ENCODE results near the gene H2AZ1.
A peak's percentile ranks its signal among the peaks of the same experiment; 100 is the strongest.
"Not testable (repeated sequence)": the region's sequence is repeated elsewhere in the genome, so short reads cannot be mapped to it uniquely, and the experiment has no call there.

Gene H2AZ1

DNA sequence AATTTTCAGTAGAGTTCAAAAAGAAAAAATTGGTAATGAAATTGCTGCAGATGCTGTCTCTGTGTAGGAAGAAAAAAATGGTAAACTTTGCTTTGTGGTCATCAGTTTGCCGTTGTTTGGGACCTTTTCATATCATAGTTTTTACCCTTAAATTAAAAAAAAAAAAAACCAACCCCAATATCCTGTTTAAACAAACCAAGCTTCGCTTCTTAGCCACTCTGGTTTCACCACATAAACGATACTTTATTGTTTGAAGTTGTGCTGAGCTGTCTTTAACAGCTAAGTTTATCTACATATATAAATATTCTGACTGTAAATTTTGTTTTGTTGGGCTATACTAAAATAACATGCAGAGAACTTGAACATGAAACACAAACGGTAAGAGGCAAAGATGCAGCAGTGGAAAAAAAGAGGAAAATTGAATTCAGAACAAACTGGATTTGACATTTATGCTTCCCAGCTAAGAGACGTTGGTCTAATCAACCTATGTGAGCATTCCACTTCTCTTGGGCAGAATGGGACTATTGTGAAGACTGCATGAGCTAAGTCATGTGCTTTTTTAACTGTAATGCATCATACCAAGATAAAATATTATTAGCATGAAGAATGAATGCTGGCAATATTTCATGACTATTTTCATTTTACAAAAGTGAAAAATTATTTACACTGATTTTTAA, 15.7 kb upstream of the H2AZ1 start:
- Histone ChIP-seq H3K9me3 (ENCODE audit: control insufficient read depth, low read depth, low read length) (no peaks in the 10 kb centered on the region), H3K36me3 (ENCODE audit: control insufficient read depth, low read depth, low read length) (no peaks in the 10 kb centered on the region), H3K9ac (ENCODE audit: low read length) (no peak overlapping the region), H3K4me3 (ENCODE audit: low read length) (no peak overlapping the region), H3K4me1 (ENCODE audit: control insufficient read depth, low read depth, low read length) (no peaks in the 10 kb centered on the region), H3K27ac (ENCODE audit: low read length) (no peak overlapping the region), H3K27me3 (ENCODE audit: control insufficient read depth, insufficient read depth, low read length) (no peaks in the 10 kb centered on the region)

DNA sequence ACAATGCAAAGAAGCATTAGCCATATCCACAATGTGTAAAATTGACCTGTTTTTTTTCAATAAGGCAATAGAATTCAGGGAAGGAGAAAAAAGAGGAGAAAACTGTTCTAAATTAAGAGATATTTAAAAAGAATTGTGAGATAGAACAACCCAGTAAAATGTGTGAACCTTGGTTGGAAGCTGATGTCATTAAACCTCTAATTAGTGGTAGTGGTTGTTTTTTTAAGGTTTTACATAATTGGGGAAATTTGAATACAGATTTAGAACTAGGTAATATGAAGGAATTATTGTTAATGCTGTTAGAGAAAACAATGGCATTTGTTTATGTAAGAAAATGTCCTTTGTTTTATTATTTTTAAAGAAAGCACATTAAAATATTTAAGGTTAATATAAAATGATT, 15.1 kb upstream of the H2AZ1 start:
- Histone ChIP-seq H3K9ac (ENCODE audit: low read length) (no peak overlapping the region), H3K9me3 (ENCODE audit: control insufficient read depth, low read depth, low read length) (no peaks in the 10 kb centered on the region), H3K4me3 (ENCODE audit: low read length) (no peak overlapping the region), H3K27ac (ENCODE audit: low read length) (no peak overlapping the region), H3K36me3 (ENCODE audit: control insufficient read depth, low read depth, low read length) (no peaks in the 10 kb centered on the region), H3K27me3 (ENCODE audit: control insufficient read depth, insufficient read depth, low read length) (no peaks in the 10 kb centered on the region), H3K4me1 (ENCODE audit: control insufficient read depth, low read depth, low read length) (no peaks in the 10 kb centered on the region)

DNA sequence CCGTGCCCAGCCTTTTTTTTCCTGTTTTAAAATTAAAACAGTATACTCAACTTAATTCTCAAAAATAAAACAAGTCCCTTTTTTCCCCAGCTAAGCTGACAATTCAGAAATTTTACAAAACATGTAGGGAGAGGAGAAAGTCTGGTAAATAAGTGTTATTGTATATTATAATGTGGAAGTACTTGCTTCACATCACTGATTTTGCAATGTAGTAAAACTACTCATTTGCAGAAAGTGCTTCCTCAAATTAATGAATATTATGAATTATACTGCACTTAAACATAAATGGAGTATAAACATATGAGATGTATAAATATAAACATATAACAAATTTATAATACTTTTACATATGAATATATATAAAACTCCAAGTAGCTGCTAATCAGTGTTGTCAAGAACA, 11.6 kb upstream of the H2AZ1 start:
- Histone ChIP-seq H3K9ac (ENCODE audit: low read length) (no peak overlapping the region), H3K9me3 (ENCODE audit: control insufficient read depth, low read depth, low read length) (no peaks in the 10 kb centered on the region), H3K27me3 (ENCODE audit: control insufficient read depth, insufficient read depth, low read length) (no peaks in the 10 kb centered on the region), H3K4me3 (ENCODE audit: low read length) (no peak overlapping the region), H3K4me1 (ENCODE audit: control insufficient read depth, low read depth, low read length) (no peaks in the 10 kb centered on the region), H3K27ac (ENCODE audit: low read length) (no peak overlapping the region), H3K36me3 (ENCODE audit: control insufficient read depth, low read depth, low read length) (no peaks in the 10 kb centered on the region)

DNA sequence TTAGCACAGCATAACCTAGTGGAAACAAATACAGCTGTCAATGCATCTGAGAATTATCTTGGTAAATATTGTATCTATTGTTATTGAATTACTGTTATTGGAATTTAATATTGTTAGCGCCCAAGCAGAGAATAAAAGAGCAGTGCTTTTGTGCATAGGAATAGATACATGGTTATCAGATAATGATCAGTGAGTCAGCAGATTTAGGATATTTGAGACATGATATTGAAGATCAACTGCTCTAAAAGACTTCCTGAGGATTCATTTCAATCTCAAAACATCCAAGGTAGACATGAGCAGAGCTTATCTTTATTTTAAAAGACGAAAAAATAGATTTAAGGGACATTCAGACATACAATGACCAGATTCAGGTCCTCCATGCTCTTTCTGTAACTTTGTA, 10.6 kb upstream of the H2AZ1 start:
- H3K9me3 ChIP-seq (ENCODE audit: control insufficient read depth, low read depth, low read length) = no peaks in the 10 kb centered on the region
- no peaks in the 10 kb centered on the region for H3K4me1 ChIP-seq (ENCODE audit: control insufficient read depth, low read depth, low read length)
- no peaks in the 10 kb centered on the region for H3K36me3 ChIP-seq (ENCODE audit: control insufficient read depth, low read depth, low read length)
- H3K27ac ChIP-seq (ENCODE audit: low read length) = no peak overlapping the region
- H3K27me3 ChIP-seq (ENCODE audit: control insufficient read depth, insufficient read depth, low read length) = no peaks in the 10 kb centered on the region
- no peak overlapping the region for H3K4me3 ChIP-seq (ENCODE audit: low read length)
- no peak overlapping the region for H3K9ac ChIP-seq (ENCODE audit: low read length)

DNA sequence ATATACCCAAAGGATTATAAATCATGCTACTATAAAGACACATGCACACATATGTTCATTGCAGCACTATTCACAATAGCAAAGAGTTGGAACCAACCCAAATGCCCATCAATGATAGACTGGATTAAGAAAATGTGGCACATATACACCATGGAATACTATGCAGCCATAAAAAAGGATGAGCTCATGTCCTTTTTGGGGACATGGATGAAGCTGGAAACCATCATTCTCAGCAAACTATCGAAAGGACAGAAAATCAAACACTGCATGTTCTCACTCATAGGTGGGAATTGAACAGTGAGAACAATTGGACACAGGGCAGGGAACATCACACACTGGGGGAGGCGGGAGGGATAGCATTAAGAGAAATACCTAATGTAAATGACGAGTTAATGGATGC, 8.1 kb upstream of the H2AZ1 start:
- H3K27ac ChIP-seq (ENCODE audit: low read length); H3K9ac ChIP-seq (ENCODE audit: low read length); H3K4me3 ChIP-seq (ENCODE audit: low read length); H3K9me3 ChIP-seq (ENCODE audit: control insufficient read depth, low read depth, low read length); H3K27me3 ChIP-seq (ENCODE audit: control insufficient read depth, insufficient read depth, low read length); H3K4me1 ChIP-seq (ENCODE audit: control insufficient read depth, low read depth, low read length); H3K36me3 ChIP-seq (ENCODE audit: control insufficient read depth, low read depth, low read length): not testable (repeated sequence)

DNA sequence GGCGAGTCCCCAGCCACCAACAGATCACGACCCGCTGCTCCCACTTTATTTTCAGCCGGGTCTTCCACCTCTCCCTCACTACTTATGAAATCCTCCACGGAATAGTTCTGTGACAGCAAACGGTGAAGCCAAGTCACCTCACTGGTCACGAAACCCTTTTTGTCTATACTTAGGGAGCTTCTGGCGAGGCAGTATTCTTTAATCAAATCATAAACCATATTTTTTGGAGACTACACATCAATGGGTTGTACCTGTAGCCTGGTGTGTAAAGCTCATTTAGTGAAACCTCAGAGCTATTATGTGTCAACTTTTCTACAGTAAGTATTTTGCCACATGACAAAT, 809 bp upstream of the H2AZ1 start:
- Histone ChIP-seq H3K27ac (ENCODE audit: low read length) (no peak overlapping the region), H3K9me3 (ENCODE audit: control insufficient read depth, low read depth, low read length) (no peaks in the 10 kb centered on the region), H3K4me1 (ENCODE audit: control insufficient read depth, low read depth, low read length) (peaks cover 19% of the 10 kb centered on the region), H3K36me3 (ENCODE audit: control insufficient read depth, low read depth, low read length) (peaks cover 22% of the 10 kb centered on the region), H3K27me3 (ENCODE audit: control insufficient read depth, insufficient read depth, low read length) (no peaks in the 10 kb centered on the region), H3K9ac (ENCODE audit: low read length) (peak overlapping the region; percentile 82), H3K4me3 (ENCODE audit: low read length) (peak overlapping the region; percentile 92)

DNA sequence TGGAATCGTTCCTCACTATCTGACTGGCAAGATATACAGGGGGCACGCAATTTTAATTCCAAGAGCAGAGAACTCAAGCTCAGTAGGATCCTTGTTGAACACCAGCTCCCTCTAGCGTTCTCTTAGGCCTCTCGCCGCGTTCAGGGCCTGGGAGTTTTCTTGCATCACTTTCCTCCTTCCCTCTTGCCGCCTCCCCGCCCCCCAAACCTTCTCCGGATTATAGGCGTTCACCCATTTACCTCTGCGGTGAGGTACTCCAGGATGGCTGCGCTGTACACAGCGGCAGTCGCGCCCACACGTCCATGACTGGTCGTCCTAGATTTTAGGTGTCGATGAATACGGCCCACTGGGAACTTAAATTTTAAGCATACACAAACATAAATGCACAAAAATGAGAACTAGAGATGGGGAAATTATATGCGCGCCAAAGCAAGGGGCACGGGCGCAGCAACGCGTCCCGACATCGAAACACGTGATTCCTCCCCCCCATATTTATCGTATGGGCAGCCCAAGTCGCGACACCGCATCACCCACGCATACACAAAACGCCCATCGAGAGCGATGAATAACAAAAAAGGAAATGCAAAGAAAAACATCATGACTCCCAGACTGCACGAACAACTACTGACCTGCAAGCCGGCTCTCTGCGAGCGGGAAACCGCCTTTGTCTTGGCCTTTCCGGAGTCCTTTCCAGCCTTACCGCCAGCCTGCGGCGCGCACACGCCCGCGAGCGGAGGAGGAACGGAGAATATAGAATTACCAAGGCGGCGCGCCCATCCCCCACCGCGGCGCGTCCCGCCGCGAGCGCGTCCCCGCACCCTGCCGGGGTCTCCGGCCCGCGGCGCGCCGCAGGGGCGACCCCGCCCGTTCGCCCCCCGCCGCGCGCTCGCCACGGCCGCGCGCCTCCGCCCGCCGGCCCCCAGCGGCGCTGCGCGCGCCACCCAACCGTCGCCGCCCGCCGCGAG, 759 bp downstream of the H2AZ1 start:
- H3K4me3 ChIP-seq (ENCODE audit: low read length) = peak overlapping the region; percentile 92
- H3K27me3 ChIP-seq (ENCODE audit: control insufficient read depth, insufficient read depth, low read length) = no peaks in the 10 kb centered on the region
- peaks cover 19% of the 10 kb centered on the region for H3K4me1 ChIP-seq (ENCODE audit: control insufficient read depth, low read depth, low read length)
- H3K27ac ChIP-seq (ENCODE audit: low read length) = peak overlapping the region; percentile 99
- no peaks in the 10 kb centered on the region for H3K9me3 ChIP-seq (ENCODE audit: control insufficient read depth, low read depth, low read length)
- peaks cover 22% of the 10 kb centered on the region for H3K36me3 ChIP-seq (ENCODE audit: control insufficient read depth, low read depth, low read length)
- H3K9ac ChIP-seq (ENCODE audit: low read length) = peak overlapping the region; percentile 98

DNA sequence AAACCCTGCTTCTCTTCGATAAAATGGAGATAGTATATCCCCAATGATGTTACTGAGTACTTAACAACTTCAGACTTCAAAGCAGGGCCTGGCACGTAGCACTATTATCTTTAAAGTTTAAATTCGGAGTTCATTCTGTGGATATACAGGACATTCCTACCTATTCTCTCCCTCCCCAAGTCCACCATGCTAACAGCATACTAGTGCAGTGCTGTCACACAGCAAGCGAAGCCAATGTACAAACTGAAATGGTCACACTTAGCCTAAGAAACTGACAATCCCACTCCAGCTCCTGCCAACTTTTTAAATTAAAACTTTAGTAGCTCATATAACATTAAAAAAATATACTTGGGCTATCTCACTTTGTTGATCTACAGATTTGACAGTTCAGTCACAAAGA, 2.5 kb downstream of the H2AZ1 start:
- H3K27me3 ChIP-seq (ENCODE audit: control insufficient read depth, insufficient read depth, low read length) = no peaks in the 10 kb centered on the region
- peaks cover 19% of the 10 kb centered on the region for H3K4me1 ChIP-seq (ENCODE audit: control insufficient read depth, low read depth, low read length)
- H3K36me3 ChIP-seq (ENCODE audit: control insufficient read depth, low read depth, low read length) = peaks cover 22% of the 10 kb centered on the region
- H3K9ac ChIP-seq (ENCODE audit: low read length) = peak overlapping the region; percentile 74
- H3K4me3 ChIP-seq (ENCODE audit: low read length) = peak overlapping the region; percentile 92
- H3K27ac ChIP-seq (ENCODE audit: low read length) = no peak overlapping the region
- no peaks in the 10 kb centered on the region for H3K9me3 ChIP-seq (ENCODE audit: control insufficient read depth, low read depth, low read length)

DNA sequence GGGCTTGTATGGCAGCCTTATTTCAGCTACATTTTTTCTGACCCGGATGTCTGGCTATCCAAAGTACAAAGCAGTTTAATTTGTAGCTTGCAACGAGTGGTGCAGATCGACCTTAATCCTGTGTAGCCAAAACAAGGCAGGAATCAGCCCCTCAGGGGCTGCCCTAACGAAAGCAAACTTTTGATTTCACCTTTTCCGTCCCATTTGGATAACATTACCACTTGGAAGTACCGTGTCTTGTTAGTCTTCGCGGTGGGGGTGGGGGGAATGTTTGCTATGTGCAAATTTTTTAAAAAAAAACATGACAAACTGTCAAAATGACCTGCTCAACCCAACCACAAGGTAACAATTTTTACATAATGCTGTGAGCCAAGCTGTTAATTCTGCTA, 2.9 kb downstream of the H2AZ1 start:
- H3K4me1 ChIP-seq (ENCODE audit: control insufficient read depth, low read depth, low read length) = peaks cover 19% of the 10 kb centered on the region
- peak overlapping the region; percentile 45 for H3K27ac ChIP-seq (ENCODE audit: low read length)
- H3K36me3 ChIP-seq (ENCODE audit: control insufficient read depth, low read depth, low read length) = peaks cover 22% of the 10 kb centered on the region

DNA sequence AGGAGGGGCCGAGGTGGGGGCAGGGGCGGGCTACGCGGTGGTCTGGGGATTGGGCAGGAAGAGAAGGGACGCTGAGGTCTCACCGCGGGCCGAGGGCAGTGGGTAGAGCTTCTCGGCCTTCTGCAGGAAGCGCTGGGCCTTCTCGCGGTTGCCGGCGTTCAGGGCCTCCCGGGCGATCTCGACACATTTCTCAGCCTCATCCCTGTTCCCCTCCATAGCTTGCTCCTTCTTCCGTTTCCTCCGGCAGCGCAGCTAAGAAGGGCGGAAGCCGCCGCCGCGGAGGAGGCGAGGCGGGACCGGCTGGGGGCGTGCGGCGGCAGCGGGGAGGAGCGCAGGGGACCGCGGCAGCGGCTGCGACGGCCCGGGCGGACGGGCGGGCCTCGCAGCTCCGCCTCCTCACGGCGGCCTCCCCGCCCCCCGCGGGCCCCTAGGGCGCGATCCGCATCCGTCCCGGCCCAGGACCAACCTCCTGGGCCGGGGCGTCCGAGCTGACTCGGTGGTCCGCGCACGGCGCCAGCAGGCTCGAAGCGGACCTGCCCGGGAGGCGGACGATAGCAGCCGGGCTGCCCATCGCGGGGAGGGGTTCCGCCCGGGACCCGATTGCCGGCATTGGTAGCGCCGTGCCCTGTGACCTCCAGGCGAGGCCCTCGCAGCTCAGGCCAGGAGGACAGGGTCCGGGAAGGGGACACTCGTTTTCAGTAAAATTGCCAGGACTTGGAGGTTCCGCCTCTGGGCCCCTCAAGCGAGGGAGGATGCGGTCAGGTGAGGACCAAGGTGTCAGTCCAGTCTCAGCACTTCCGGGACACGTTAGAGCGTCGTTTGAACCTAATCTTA, 3.5 kb downstream of the H2AZ1 start, which contains the start of gene DNAJB14:
TSS of gene DNAJB14 (minus strand) at position 263 of the 834 bp plus-strand sequence. CDS start at position 216, 47 bp downstream.
- Histone ChIP-seq H3K36me3 (ENCODE audit: control insufficient read depth, low read depth, low read length) (peaks cover 22% of the 10 kb centered on the region), H3K4me1 (ENCODE audit: control insufficient read depth, low read depth, low read length) (peaks cover 19% of the 10 kb centered on the region)

More for the DNA sequence above, 2.9 kb downstream of the H2AZ1 start:
- Histone ChIP-seq H3K9ac (ENCODE audit: low read length) (peak overlapping the region; percentile 74), H3K4me3 (ENCODE audit: low read length) (peak overlapping the region; percentile 92), H3K27me3 (ENCODE audit: control insufficient read depth, insufficient read depth, low read length) (no peaks in the 10 kb centered on the region), H3K9me3 (ENCODE audit: control insufficient read depth, low read depth, low read length) (no peaks in the 10 kb centered on the region)

DNA sequence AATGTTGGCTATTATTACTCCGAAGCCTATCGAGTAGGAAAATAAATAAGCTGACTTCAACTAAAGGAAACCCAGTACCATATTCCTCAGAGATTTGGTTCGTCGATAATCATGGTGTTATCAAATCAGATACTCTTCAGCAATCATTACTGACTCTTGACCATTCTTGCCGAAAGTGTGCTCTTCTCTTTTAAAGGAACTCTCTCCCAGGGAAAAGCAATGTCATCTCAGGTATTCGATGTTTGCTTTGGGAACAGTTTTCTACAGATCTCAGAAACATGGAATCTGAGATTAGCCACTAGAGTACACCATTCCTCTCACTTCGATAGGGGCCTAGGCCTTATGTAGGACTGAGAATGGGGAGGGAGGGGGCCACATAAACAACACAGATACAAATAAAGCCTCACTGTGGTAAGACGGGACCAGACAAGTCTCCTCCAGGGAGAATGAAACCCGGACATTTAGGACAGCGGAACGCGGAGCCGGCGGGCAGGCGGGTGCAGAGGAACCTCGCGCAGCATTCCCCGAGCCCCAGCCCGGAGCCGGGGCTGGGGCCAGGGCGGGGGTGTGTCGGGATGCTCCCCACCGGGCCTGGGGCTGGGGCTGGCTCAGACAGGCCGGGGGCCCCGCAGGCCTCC, 4.2 kb downstream of the H2AZ1 start:
- H3K9ac ChIP-seq (ENCODE audit: low read length) = peak overlapping the region; percentile 74
- H3K4me3 ChIP-seq (ENCODE audit: low read length) = peak overlapping the region; percentile 92
- no peaks in the 10 kb centered on the region for H3K27me3 ChIP-seq (ENCODE audit: control insufficient read depth, insufficient read depth, low read length)
- H3K9me3 ChIP-seq (ENCODE audit: control insufficient read depth, low read depth, low read length) = no peaks in the 10 kb centered on the region
- peaks cover 22% of the 10 kb centered on the region for H3K36me3 ChIP-seq (ENCODE audit: control insufficient read depth, low read depth, low read length)
- H3K4me1 ChIP-seq (ENCODE audit: control insufficient read depth, low read depth, low read length) = peaks cover 15% of the 10 kb centered on the region
- H3K27ac ChIP-seq (ENCODE audit: low read length) = peak overlapping the region; percentile 70

More for the DNA sequence above, 3.5 kb downstream of the H2AZ1 start, which contains the start of gene DNAJB14:
- peak within 1 kb of the TSS; percentile 74 for H3K9ac ChIP-seq (ENCODE audit: low read length)
- peak within 1 kb of the TSS; percentile 92 for H3K4me3 ChIP-seq (ENCODE audit: low read length)
- peak within 1 kb of the TSS; percentile 70 for H3K27ac ChIP-seq (ENCODE audit: low read length)
- no peaks in the 10 kb centered on the region for H3K9me3 ChIP-seq (ENCODE audit: control insufficient read depth, low read depth, low read length)
- no peaks in the 10 kb centered on the region for H3K27me3 ChIP-seq (ENCODE audit: control insufficient read depth, insufficient read depth, low read length)
